PC-9 (cell line): ENCODE measurements around the gene FGF13. TPM values are rescaled to one million over a fixed set of nuclear protein-coding genes. Genes with fewer than 3 reads are reported as not detected.

Source experiments
- BruUV-seq: library from RNA; stranded (reverse); fragments of 400-500 nt; replicated peaks from 2 replicates; lab custom pipeline; 2021; lab: Mats Ljungman, UMichigan
- CTCF ChIA-PET: fragments of 300-600 bp; sonication (Branson Sonifier 250); formaldehyde crosslinking; loops from one replicate; lab custom pipeline; 2022; ENCODE audit warnings: antibody characterized with exemption; lab: Charles Lee
- POLR2A ChIA-PET: fragments of 300-600 bp; sonication (Branson Sonifier 250); formaldehyde crosslinking; loops from one replicate; lab custom pipeline; 2022; ENCODE audit warnings: antibody characterized with exemption; ENCODE audit not compliant: unreplicated experiment; lab: Charles Lee
- DNase-seq, 2 experiments: peaks; one replicate each; pipeline versions ENCODE4 v3.0.0 to v3.0.0-alpha.2; 2015 to 2022; ENCODE audit warnings: mixed read lengths in 1 of 2
- H2AFZ ChIP-seq: fragments of 200-600 bp; sonication (generic); 2 replicates; pipeline ENCODE4 v1.8.1; 2017; ENCODE audit warnings: antibody characterized with exemption
- H3F3A ChIP-seq: fragments of 200-600 bp; sonication (generic); 2 replicates; pipeline ENCODE4 v1.8.1; 2017; ENCODE audit warnings: antibody characterized with exemption, mild to moderate bottlenecking, low read depth; ENCODE audit not compliant: insufficient read depth
- H3K27ac ChIP-seq: fragments of 200-600 bp; sonication (generic); 2 replicates; pipeline ENCODE4 v1.6.1; 2016; ENCODE audit warnings: mixed run types
- H3K27me3 ChIP-seq: fragments of 200-600 bp; sonication (generic); 2 replicates; pipeline ENCODE4 v1.6.1; 2016; ENCODE audit warnings: low read depth, mixed run types; ENCODE audit not compliant: insufficient read depth
- H3K36me3 ChIP-seq: fragments of 200-600 bp; sonication (generic); 2 replicates; pipeline ENCODE4 v1.6.1; 2016; ENCODE audit warnings: low read depth, mixed run types
- H3K4me1 ChIP-seq: fragments of 200-600 bp; sonication (generic); replicated peaks from 2 replicates; pipeline ENCODE4 v1.6.1; 2016; ENCODE audit warnings: mixed run types; ENCODE audit not compliant: insufficient read depth
- H3K4me2 ChIP-seq: fragments of 200-600 bp; sonication (generic); 2 replicates; pipeline ENCODE4 v1.6.1; 2017; ENCODE audit warnings: mixed run types
- H3K4me3 ChIP-seq: fragments of 200-600 bp; sonication (generic); 2 replicates; pipeline ENCODE4 v1.6.1; 2016; ENCODE audit warnings: mixed run types
- H3K79me2 ChIP-seq: fragments of 200-600 bp; sonication (generic); 2 replicates; pipeline ENCODE4 v1.6.1; 2017; ENCODE audit warnings: low read depth, mixed run types
- H3K9me2 ChIP-seq: fragments of 200-600 bp; sonication (generic); 2 replicates; pipeline ENCODE4 v1.8.1; 2017; ENCODE audit warnings: mild to moderate bottlenecking; ENCODE audit not compliant: insufficient read depth
- H3K9me3 ChIP-seq: fragments of 200-600 bp; sonication (generic); 2 replicates; pipeline ENCODE4 v1.8.1; 2016; ENCODE audit warnings: low read depth; ENCODE audit not compliant: insufficient read depth
- H4K20me1 ChIP-seq: fragments of 200-600 bp; sonication (generic); 2 replicates; pipeline ENCODE4 v1.8.1; 2017; ENCODE audit not compliant: insufficient read depth
- EZH2 ChIP-seq: fragments of 200-600 bp; sonication (generic); IDR thresholded peaks from 2 replicates; pipeline ENCODE4 v1.8.0; 2017; ENCODE audit warnings: antibody characterized with exemption, low read depth
- intact Hi-C: fragments of 100-400 bp; cut with micrococcal nuclease; formaldehyde crosslinking; loops from one replicate; pipeline ENCODE4 v1.10.0; 2022; ENCODE audit not compliant: unreplicated experiment
- total RNA-seq: library from RNA; stranded (reverse); gene quantifications from 2 replicates; pipeline ENCODE4 v1.2.3, GENCODE V29; 2021
- TF ChIP-seq, protein P1 (sequence below): fragments of 200-600 bp; sonication (generic); conservative IDR thresholded peaks from 2 replicates; pipeline ENCODE4 v1.6.1; 2017; ENCODE audit warnings: mixed run types, antibody characterized with exemption, mild to moderate bottlenecking, moderate library complexity

The FGF13 gene
- total RNA-seq, 1 experiment from 2014 or later, result 0.50 TPM

GRCh38 chrX:138704101-138704500 is 7.4 kb downstream of the FGF13 start:
- intact Hi-C loops, result no loop called here
- no peak overlapping the region for H2AFZ ChIP-seq
- H3K27me3 ChIP-seq, result no peaks in the 10 kb centered on the region
- TF ChIP-seq, protein P1, sequence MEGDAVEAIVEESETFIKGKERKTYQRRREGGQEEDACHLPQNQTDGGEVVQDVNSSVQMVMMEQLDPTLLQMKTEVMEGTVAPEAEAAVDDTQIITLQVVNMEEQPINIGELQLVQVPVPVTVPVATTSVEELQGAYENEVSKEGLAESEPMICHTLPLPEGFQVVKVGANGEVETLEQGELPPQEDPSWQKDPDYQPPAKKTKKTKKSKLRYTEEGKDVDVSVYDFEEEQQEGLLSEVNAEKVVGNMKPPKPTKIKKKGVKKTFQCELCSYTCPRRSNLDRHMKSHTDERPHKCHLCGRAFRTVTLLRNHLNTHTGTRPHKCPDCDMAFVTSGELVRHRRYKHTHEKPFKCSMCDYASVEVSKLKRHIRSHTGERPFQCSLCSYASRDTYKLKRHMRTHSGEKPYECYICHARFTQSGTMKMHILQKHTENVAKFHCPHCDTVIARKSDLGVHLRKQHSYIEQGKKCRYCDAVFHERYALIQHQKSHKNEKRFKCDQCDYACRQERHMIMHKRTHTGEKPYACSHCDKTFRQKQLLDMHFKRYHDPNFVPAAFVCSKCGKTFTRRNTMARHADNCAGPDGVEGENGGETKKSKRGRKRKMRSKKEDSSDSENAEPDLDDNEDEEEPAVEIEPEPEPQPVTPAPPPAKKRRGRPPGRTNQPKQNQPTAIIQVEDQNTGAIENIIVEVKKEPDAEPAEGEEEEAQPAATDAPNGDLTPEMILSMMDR, result no peak
- no peak for TF ChIP-seq EZH2
- no peaks in the 10 kb centered on the region for H3K4me1 ChIP-seq
- no peak overlapping the region for H3K27ac ChIP-seq
- CTCF ChIA-PET, result no interaction called here
- no TSS peak for BruUV-seq
- no peaks in the 10 kb centered on the region for H3K79me2 ChIP-seq
- H3F3A ChIP-seq, result no peaks in the 10 kb centered on the region
- H3K4me2 ChIP-seq, result no peak overlapping the region
- no peak for DNase-seq
- no peaks in the 10 kb centered on the region for H3K9me3 ChIP-seq
- no peak overlapping the region for H3K4me3 ChIP-seq
- POLR2A ChIA-PET, result no interaction called here
- no peaks in the 10 kb centered on the region for H3K9me2 ChIP-seq
- no peaks in the 10 kb centered on the region for H4K20me1 ChIP-seq
- no peaks in the 10 kb centered on the region for H3K36me3 ChIP-seq

DNA sequence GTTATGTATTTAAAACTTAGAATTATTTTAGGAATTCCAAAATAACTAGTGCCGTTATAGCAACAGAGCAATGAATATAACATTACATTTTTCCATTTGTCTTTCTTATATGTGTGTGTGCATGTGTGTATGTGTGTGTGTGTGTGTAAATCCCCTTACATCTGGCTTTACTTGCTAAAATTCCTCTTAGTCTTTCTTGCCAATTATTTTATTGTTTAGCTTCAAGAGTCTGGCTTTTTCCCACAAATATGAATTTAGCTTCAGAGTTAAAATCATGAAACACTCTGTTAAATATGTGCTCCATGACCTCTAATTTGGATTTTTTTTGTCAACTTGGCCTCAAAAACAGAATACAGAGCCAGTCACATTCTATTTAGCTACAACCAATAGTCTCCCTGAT is 18.9 kb downstream of the FGF13 start:
- Histone ChIP-seq H3F3A (no peaks in the 10 kb centered on the region), H3K4me1 (no peaks in the 10 kb centered on the region), H3K9me2 (no peaks in the 10 kb centered on the region), H4K20me1 (no peaks in the 10 kb centered on the region), H3K79me2 (no peaks in the 10 kb centered on the region), H3K4me2 (no peak overlapping the region), H3K27ac (no peak overlapping the region), H3K36me3 (no peaks in the 10 kb centered on the region), H3K27me3 (no peaks in the 10 kb centered on the region), H2AFZ (no peak overlapping the region), H3K4me3 (no peak overlapping the region), H3K9me3 (no peaks in the 10 kb centered on the region)
- CTCF ChIA-PET, result no interaction called here
- BruUV-seq, result no TSS peak
- TF ChIP-seq, protein P1, result no peak
- TF ChIP-seq EZH2, result no peak
- intact Hi-C loops, result no loop called here
- POLR2A ChIA-PET, result no interaction called here
- no peak for DNase-seq

DNA sequence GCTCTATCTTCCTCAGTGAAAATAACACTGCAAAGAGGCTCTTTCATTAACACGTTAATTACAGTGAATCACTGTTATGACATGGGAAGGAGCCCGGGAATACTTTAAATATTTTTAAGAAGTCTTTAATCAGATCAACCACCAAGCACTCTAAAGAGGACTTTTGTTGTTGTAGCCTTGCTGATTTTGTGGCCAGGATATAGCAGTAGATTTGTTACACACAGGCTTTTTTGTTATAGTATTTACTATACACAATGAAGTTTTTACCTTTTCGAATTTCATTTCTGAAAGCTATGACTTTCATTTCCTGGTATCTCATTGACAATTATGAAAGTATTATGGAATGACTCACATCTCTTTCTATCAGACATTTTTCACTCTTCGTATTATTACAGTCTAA is 20.3 kb downstream of the FGF13 start:
- Histone ChIP-seq H2AFZ (no peak overlapping the region), H3K27me3 (no peaks in the 10 kb centered on the region), H3K79me2 (no peaks in the 10 kb centered on the region), H4K20me1 (no peaks in the 10 kb centered on the region), H3K4me2 (no peak overlapping the region), H3K36me3 (no peaks in the 10 kb centered on the region), H3K4me3 (no peak overlapping the region), H3F3A (no peaks in the 10 kb centered on the region), H3K9me2 (no peaks in the 10 kb centered on the region), H3K4me1 (no peaks in the 10 kb centered on the region), H3K9me3 (no peaks in the 10 kb centered on the region), H3K27ac (no peak overlapping the region)
- no peak for DNase-seq
- no peak for TF ChIP-seq EZH2
- TF ChIP-seq, protein P1, result no peak
- ChIA-PET POLR2A (no interaction called here), CTCF (no interaction called here)
- BruUV-seq, result no TSS peak
- intact Hi-C loops, result no loop called here
